ENCODE measurements around the gene PPARD.
A peak's percentile ranks its signal among the peaks of the same experiment; 100 is the strongest.
"Not testable (repeated sequence)": the region's sequence is repeated elsewhere in the genome, so short reads cannot be mapped to it uniquely, and the experiment has no call there.

The PPARD gene

DNA sequence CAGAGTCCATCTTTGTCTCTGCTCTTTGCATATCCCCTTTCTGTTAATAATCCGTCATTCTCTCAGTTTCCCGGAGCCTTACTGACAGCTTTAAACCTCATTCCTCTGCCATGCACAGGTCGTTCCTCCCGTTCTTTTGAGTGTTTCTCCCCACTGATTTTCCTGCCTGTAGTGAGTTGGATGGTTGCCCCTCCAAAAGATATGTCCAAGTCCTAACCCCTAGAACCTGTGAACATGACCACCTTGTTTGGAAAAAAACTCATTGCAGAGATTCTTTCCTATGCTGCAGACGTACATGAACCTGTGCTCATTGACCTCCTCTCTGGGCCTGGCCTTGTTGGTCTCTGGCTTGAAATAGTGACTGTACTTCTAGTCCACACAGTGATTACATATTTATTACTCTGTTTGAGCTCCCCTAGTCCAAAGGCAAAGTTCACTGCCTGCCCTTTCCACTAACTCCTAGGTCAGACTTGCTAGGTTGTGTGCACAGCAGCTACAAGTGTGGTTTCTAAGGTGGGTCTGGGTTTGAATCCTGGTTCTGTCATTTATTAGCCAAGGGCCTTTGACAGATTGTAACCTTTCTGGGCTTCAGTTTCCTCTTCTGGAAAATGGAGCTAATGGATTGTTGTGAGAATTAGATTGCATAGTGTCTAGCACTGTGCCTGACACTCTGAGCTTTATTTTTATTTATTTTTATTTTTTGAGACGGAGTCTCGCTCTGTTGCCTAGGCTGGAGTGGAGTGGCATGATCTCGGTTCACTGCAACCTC lies 29.3 kb downstream of the PPARD start:
- intact Hi-C loops (cut with DNase I): no loop called here
- peak in 1 of 10 donors; percentile 36 for DNase-seq

DNA sequence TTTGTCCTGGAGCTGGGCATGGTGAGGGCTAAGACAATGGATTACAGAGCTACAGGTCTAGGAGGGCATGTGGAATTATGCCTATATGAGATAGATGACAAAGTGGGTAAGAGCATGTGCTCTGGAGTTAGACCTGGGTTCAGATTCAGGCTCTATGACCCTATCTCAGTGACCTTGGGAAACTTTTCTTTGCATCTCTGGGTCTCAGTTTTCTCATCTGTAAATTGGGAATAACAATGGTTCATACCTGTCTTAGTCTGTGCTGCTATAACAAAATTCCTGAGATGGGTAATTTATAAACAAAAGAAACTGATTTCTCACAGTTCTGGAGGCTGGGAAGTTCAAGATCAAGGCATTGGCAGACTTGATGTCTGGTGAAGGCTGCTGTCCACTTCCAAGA lies 30.3 kb downstream of the PPARD start:
- DNase-seq: no peak
- intact Hi-C loops (cut with DNase I): no loop called here

DNA sequence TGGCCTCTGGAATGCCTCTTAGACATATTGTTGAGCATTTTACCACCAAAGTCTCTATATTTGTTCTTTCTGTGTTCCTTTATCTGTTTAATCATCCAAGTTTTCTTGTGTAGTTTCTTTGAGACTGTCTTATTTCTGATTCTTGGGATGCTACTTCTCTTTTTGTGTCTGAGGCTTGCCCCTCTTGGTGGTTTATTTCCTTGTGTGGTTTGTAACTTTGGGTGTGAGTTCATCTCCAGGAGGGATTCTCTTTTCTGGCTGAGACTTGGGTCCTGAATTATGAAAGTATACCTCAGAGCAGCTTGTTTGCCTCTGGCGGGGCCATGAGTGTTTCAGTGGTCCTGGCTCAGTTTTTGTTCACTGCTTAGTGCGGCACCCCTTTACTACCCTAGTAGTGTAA lies 33.9 kb downstream of the PPARD start:
- no peak for DNase-seq
- intact Hi-C loops (cut with DNase I): no loop called here

DNA sequence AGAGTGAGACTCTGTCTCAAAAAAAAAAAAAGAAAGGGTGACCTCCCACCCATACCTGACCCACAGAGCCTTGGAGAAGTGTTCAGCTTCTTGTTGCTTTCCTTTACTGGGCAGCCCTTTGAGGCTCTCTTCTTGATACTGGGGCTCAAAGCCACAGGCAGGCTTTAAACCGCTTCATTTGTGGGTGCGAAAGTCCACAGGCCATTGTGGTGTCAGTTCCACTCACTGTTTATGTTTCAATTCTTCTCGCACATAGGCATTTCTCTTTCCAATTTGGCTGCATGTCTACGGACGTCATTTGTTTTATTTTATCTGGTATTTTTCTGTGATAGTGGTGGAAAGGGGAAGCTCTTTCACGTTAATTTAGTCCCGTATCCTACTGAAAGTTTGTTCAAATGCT lies 34.6 kb downstream of the PPARD start:
- intact Hi-C loops (cut with DNase I): no loop called here
- peak in 1 of 10 donors; percentile 11 for DNase-seq

DNA sequence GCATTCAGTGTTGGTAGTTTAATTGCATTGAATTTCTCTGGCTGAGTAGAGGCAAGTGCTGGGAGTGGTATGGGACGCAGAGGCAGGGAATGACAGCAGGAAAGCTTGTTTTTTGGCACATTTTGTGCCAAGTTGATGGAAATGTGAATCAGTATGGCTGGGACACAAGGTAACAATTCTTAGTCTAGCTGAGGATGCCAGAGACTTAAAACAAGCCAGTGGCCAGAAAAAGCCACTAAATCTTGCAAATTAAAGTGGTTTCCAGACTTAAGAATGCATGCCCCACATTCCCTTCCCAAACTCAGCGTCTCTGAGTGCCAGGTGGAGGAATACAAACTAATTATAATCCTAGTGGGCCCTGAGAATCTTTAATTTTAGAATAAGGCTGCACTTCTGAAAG lies 35.9 kb downstream of the PPARD start:
- intact Hi-C loops (cut with DNase I): no loop called here
- DNase-seq: peak in 1 of 10 donors; percentile 12

DNA sequence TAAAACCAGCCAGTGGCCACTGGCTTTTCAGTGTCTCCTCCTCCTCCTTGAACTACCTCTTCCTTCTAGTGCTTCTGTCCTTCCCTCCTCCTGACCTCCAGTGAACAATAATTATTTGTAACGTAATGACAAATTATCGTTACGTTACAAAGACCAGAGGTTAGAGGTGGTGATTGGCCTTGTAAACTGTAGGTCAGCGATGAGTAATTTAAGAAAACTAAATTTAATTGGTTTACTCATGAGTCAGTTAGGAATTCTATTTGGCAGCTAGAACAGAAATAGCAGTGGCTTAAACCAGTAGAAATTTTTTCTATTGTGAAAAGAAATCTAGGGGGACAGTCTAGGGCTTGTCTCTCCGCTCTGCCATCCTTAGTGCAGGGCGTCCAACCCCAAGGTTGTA lies 38.8 kb downstream of the PPARD start:
- DNase-seq: peak in 1 of 10 donors; percentile 8
- intact Hi-C loops (cut with DNase I): no loop called here

DNA sequence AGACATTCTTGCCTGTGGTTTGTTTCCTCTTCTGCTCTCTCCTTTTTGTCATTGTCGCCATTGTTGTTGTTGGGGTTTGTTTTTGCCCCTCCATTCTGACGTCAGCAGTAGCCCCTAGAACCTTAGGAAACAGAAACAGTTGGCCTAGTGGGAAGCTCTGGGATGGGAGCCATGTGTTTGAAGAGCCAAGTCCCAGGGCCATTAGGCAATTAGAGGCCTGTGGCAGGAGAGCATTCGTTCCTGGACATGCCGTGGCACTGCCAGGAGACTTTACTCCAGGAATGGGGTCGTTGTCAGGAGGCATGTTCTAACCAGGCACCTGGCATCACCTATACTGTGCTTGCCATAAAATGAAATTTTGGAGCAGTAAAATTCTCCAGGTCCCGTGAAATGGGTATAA lies 39.7 kb downstream of the PPARD start:
- DNase-seq: peak in 1 of 10 donors; percentile 50
- intact Hi-C loops (cut with DNase I): no loop called here

DNA sequence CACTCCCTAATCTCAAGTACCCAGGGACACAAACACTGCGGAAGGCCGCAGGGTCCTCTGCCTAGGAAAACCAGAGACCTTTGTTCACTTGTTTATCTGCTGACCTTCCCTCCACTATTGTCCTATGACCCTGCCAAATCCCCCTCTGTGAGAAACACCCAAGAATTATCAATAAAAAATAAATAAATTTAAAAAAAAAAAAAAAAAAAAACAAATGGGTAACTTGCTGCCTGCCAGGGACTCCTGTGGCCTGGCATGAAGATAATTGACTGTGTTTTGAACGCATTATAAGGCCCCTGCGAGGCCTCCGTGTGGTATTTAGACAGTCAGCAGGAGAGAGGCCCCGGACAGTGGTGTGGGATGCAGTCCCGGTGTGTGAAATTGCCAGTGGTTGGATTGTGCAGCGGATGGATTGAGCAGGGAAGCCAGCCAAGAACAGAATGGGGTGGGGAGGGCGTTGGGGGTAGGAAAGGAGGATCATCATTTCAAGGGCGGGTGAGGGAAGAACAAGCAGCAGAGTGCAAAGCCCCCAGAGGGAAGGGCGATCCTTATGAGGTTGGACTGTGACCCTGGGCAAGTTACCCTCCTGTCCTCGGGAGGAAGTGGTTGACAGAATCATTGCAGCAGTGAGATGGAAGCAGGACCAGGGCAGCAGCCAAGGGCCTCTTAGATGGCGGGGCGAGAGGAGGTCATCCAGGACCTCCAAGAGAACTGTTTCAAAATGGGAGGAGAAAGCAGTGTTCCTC lies 43.3 kb downstream of the PPARD start:
- intact Hi-C loops (cut with DNase I): no loop called here
- DNase-seq: no peak

DNA sequence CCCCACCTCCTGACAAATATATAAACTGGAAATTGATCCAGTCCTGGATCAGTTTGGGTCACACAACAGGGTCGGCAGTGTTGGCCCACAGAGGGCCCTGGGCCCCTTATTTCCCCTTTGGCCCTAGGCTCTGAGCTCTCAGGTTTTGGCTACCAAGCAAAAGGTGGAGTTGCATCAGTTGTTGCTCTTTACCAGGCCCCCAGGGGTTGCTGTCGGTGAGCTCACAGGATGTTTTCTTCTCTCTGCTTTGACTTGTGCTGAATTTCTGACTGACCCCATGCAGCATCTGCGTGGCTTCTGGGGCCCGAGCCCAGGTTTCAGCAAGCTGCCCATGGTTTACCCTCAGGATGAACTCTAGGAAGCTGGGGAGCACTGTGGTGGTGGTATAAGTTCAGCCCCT lies 44.6 kb downstream of the PPARD start:
- intact Hi-C loops (cut with DNase I): no loop called here
- no peak for DNase-seq

DNA sequence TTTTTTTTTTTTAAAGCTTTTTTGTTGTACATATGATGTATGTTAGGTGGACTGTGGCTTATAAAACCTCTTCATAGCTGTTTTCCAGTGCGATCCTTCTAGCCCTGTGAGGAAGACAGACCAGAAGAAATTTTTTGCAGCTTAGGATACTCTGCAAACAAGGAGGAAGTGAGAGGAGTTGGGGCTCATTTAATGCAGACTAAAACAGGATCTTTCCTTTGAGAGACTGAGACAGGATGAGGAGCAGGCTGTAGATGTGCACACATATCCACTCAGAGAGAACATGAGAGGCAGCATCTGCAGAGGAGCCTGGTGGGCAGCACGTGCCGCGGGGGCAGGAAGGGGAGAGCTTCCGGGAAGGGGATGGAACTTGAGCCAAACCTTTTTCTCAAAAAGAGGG lies 45.7 kb downstream of the PPARD start:
- intact Hi-C loops (cut with DNase I): no loop called here
- no peak for DNase-seq

DNA sequence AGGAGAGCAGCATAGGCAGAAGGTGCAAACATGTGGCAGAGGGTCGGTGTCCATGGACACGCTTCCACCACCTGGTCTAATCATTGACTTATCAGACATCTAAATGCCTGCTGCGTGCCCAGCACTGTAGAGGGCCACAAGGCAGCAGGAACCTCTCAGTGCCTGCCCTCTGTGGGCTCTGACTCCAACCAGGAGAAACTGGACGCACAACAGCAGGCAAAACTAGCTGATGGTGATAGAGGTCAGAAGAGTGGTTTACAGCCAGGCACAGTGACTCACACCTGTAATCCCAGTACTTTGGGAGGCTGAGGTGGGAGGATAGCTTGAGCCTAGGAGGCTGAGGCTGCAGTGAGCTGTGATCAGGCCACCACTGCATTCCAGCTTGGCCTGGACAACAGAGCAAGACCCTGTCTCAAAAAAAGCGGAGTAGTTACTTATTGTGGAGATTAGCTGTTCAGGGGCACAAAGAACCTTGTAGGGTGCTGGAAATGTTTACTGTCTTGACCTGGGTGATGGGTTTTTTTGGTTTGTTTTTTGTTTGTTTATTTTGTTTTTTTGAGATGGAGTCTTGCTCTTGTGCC lies 46.5 kb downstream of the PPARD start:
- intact Hi-C loops (cut with DNase I): no loop called here
- no peak for DNase-seq

DNA sequence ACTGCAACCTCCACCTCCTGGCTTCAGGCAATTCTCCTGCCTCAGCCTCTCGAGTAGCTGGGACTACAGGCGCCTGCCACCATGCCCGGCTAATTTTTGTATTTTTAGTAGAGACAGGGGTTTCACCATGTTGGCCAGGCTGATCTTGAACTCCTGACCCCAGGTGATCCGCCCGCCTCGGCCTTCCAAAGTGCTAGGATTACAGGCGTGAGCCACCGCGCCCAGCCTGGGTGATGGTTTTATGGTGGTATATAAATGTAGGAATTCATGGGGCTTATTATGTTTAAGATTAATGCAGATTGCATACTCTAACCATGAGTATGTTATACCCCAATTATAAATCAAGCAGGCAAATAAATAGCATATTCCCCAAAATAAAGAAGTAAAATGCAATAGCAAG lies 47.0 kb downstream of the PPARD start:
- intact Hi-C loops (cut with DNase I): not testable (repeated sequence)
- DNase-seq: peak in 1 of 10 donors; percentile 38

DNA sequence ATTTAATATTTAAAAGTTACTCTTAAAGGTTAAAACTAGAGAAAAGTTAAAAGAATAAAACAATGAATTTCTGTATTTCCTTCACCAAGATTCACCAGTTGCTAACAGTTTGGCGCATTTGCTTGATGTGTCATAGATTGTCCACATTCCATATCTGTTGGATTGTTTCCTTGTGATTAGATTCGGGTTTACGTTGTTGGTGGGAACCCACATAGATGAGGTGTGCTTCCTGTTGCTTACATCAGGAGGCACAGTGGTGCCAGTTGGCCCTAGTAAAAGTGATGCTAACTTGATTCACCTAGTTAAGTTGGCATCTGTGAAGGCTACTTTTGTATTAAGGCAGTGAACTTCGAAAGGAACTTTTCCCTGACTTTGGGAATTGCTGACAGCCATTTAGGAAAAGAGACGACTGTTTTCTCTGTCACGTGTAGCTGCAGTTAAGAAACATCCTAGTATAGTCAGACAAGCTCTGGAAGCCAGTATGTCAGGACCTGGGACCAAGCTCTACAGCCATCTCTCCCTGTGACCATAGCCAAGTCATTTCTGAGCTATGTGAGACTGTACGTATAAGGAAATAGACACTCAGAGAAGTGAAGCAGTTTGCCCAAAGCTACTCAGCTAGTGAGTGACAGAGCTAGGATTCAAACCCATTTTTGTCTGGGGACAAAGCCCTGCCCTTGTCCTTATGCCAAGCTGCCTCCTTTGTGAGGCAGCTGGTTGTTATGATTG lies 49.0 kb downstream of the PPARD start:
- DNase-seq: peak in 1 of 10 donors; percentile 2
- intact Hi-C loops (cut with DNase I): no loop called here

DNA sequence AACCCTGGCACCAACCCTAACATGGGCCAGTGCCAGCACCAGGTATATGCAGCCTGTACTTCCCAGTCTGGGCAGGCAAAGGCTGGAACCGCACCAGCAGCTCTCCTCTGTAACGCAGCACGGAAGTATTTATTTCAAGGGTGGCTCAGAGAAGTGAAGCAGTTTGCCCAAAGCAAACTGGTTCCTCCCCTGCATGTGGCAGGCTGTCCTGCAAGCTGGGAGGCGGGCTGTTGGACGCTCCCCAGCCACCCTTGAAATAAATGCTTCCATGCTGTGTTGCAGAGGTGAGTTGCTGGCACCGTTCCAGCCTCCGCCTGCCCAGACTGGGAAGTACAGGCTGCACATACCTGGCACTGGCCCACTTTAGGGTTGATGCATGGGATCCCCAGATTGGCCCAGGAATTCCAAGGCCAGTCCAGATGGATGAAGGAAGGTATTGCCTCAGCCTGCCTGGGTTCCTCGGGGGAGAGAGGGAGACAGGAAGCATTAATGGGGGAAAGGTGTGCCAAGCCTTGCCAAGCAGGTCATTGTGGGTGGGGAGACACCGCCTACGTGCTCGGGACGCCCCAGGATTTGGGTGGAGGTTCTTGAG lies 49.8 kb downstream of the PPARD start:
- intact Hi-C loops (cut with DNase I): no loop called here
- DNase-seq: peak in 1 of 10 donors; percentile 82

DNA sequence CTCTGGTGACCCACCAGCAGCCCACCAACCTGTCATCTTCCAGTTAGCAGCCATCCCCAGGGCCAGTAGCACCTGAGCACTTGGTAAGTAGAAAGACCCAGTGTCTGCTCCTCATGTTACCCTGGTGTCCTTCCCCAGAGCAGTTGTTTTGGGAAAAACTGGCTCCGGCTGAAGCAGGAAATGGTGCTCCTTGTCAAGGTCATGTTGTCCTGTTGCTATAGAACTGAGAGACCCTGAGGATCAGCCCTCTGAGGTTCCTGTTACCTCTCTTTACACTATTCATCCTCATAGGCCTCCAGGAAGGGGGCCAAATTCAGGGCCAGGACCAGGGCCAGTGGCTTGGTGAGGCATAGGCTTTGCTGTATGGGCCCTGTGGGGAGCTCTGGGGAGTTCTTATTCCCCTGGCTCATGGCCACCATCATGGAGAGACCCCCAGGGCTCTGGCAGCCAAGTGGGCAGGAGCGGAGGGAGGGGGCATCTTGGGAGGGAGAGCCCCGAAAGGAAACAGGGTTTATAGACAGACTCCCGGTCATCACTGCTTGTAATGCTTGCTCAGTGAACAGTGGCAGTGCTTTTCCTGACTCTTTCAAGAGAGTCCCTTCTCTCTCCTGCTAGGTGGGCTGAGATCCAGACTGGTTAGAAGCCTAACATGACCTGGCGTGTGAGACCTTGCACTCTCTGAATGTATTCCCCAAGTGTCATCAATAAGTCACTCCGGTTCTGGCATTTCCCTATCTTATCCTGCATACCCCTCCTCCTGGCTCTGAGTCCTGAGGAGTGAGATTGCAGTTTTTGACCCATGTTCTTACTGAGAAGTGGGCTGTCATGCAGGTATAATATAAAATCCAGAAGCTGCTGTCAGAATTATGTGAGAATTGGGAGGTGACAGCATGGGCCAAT lies 50.7 kb downstream of the PPARD start:
- peak in 1 of 10 donors; percentile 65 for DNase-seq

DNA sequence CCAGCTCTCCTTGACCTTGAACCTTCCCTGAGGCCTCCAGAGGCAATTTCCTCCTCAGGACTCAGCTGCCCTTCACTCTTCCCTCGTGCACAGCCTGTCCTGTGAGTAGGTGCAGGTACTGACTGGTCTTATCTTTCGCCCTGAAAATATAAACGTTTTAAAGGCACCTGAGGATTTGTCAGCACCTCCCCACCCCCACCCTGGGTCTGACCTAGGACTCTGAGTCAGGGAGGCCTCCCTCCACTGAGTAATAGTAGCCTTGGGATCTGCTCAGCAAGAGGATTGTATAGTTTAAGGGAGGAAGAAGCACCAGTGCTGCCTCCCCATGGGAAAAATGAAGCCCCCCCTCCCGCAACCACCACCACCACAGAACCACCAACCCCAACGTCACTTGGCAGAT lies 54.6 kb downstream of the PPARD start:
- DNase-seq: peak in 1 of 10 donors; percentile 34
- intact Hi-C loops (cut with DNase I): no loop called here

More for the DNA sequence above, 50.7 kb downstream of the PPARD start:
- intact Hi-C loops (cut with DNase I): no loop called here

DNA sequence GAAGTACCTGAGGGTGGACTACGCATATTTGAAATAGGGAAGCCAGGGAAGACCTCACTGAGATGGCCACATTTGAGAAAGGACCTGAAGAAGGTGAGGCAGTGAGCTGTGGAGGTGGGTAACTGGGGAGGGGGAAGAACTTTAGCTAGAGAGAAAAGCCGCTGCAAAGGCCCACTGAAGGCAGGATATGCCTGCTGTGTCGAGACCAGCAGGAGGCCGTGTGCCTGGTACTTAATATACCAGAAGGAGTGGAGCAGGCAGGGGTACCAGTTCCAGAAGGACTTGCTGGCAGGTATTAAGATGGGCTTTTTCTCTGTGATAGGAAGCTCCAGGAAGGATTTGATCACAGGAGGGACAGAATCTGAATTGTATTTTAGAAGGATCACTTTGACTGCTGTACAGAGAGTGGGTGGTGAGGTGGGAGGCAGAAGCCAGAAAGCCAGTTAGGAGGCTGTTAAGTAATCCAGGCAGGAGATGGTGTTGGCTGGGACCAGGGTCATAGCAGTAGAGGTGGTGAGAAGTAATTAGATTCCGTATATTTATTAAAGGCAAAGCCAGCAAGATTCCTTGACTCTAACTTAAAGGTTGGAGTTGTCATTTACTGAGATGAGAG lies 55.6 kb downstream of the PPARD start:
- intact Hi-C loops (cut with DNase I): no loop called here
- DNase-seq: peak in 1 of 10 donors; percentile 4

DNA sequence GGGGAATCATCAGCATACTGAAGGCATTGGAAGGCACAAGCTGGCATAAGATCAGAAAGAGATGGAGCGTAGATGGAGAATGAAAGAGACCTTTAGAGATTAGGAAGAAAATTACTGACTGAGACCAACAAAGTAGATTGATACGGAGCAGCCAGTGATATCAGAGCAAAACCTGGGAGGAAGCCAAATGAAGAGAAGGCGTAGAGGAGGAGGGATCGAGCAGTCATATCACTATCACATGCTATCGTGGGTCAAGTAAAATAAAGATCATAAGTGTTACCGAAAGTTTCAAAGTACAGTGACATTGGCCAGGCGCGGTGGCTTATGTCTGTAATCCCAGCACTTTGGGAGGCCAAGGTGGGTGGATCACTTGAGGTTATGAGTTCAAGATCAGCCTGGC lies 56.2 kb downstream of the PPARD start:
- intact Hi-C loops (cut with DNase I): no loop called here
- no peak for DNase-seq

DNA sequence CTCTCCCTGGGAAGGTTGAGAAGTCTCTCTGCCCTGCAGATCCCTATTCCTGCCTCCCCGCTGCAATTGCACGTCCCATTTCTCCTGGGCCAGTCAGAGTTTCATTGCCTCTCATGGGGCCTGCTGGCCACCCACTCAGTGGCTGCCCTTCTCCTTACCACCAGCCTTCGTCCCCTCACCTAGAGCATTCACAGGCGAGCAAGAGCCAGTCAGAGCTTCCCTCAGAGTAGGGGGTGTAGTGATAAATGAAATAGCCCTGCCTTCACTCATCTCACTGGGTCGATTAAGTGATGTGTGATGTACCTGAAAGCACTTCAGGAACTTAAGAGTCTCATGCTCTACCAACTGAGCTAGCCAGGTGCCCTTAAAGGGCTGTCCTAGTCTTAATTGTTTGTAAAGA lies 57.8 kb downstream of the PPARD start:
- intact Hi-C loops (cut with DNase I): no loop called here
- peak in 1 of 10 donors; percentile 22 for DNase-seq
